GM12892 (cell line): Measurements from ENCODE around the gene KHNYN.

Experiments used
- POLR2A ChIP-seq: IDR thresholded peaks from 2 replicates; pipeline ENCODE4 v1.6.1; 2011; ENCODE audit warnings: low read depth, low read length, control low read depth
- TAF1 ChIP-seq: IDR thresholded peaks from 2 replicates; pipeline ENCODE4 v1.6.1; 2011; ENCODE audit warnings: low read depth, mild to moderate bottlenecking, control low read depth, low read length, borderline replicate concordance

DNA sequence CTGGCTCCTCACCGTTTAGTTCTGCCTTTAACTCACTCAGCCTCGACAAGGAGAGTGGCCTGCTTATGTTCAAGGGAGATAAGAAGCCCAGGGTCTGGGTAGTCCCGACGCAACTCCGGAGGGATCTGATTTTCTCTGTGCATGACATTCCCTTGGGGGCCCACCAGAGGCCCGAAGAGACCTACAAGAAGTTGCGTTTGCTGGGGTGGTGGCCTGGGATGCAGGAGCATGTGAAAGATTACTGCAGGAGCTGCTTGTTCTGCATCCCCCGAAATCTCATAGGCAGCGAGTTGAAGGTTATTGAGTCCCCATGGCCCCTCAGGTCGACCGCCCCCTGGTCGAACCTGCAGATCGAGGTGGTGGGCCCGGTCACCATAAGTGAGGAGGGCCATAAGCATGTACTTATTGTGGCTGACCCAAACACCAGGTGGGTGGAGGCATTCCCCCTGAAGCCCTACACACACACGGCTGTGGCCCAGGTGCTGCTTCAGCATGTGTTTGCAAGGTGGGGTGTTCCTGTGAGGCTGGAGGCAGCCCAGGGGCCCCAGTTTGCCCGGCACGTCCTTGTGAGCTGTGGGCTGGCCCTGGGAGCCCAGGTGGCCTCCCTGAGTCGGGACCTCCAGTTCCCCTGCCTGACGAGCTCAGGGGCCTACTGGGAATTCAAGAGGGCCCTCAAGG, 13.4 kb upstream of the KHNYN start:
- no peak for TF ChIP-seq TAF1
- TF ChIP-seq POLR2A: no peak
